ENCODE results near the gene HIBADH.

HIBADH gene

GRCh38 chr7:27478556-27478955, 184.1 kb downstream of the HIBADH start:
- no peak for DNase-seq

DNA sequence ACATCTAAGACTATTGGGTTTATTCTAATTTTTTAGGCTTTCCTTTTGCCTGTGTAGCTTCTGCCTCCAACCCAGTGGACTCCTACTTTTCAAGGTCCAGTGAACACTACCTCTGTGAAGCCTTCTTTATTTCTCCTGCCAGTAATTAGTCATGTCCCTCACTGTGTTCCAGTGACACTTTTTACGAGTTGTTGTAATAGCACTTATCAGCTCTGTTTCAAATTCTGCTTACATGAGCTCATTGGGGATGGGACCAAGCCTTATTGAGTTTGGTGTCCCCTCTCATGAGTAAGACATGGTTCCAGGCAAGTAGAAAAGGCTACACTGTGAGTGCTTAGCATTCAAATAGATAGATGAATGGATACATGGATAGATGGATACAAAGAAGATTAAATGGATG, 184.6 kb downstream of the HIBADH start:
- DNase-seq: no peak

DNA sequence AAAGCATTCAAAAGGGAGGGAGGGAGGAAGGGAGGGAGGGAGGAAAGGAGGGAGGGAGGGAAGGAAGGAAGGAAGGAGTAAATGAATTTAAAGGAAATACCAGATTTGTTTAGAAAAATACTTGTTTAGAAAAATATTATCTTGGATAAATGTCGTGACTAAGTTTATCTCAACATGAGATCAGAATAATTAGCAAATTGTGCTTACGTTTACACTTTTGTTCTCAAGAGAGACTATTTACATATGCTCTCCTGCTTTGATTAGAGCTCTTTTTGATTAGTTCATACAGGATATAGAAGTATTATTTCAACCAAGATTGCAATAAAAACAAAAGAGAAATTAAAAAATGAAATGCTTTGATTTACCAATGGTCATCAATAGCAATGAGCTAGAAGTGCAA, 186.2 kb downstream of the HIBADH start:
- no peak for DNase-seq
